Esophagus muscularis mucosa (tissue), 3 donors: ENCODE results near the gene SMO.

ENCODE experiments used
- POLR2A ChIP-seq: fragments of 450-650 bp; IDR thresholded peaks from one replicate; pipeline ENCODE4 v1.6.1; 2017; ENCODE audit warnings: antibody characterized with exemption, moderate library complexity, mild to moderate bottlenecking, low read depth
- POLR2AphosphoS5 ChIP-seq, 2 donors: sonication (generic); formaldehyde crosslinking; IDR thresholded peaks; one replicate each; pipeline ENCODE4 v1.6.1; 2017; ENCODE audit warnings: antibody characterized with exemption in 2 of 2
- TF ChIP-seq, protein P1 (sequence below), 3 experiments: fragments of 200-600 bp in 2 of 3; fragments of 450-650 bp in 1 of 3; sonication (generic) in 2 of 3; IDR thresholded peaks; one replicate each; pipeline ENCODE4 v1.5.1; 2017 to 2019; ENCODE audit warnings: antibody characterized with exemption in 3 of 3, mild to moderate bottlenecking in 2 of 3, moderate library complexity in 1 of 3

DNA sequence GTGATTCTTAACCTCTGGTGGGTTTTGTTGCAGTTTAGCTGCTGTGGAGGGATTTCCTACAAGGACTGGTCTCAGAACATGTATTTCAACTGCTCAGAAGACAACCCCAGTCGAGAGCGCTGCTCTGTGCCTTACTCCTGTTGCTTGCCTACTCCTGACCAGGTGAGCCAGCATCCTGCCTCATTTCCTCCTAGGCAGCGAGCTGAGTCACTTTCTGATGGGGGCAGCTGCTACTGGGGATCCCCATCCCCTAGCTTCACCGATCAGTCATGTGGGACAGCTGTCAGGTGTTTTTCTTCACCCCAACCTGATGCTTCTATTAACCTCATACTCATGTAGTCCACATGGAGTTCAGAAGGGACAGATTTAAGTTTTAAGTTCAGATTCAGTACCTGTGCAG, 21.7 kb upstream of the SMO start:
- TF ChIP-seq, protein P1, sequence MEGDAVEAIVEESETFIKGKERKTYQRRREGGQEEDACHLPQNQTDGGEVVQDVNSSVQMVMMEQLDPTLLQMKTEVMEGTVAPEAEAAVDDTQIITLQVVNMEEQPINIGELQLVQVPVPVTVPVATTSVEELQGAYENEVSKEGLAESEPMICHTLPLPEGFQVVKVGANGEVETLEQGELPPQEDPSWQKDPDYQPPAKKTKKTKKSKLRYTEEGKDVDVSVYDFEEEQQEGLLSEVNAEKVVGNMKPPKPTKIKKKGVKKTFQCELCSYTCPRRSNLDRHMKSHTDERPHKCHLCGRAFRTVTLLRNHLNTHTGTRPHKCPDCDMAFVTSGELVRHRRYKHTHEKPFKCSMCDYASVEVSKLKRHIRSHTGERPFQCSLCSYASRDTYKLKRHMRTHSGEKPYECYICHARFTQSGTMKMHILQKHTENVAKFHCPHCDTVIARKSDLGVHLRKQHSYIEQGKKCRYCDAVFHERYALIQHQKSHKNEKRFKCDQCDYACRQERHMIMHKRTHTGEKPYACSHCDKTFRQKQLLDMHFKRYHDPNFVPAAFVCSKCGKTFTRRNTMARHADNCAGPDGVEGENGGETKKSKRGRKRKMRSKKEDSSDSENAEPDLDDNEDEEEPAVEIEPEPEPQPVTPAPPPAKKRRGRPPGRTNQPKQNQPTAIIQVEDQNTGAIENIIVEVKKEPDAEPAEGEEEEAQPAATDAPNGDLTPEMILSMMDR (IDR thresholded peaks at IDR 0.05), result no peak
- TF ChIP-seq POLR2AphosphoS5 (IDR thresholded peaks at IDR 0.05), result no peak
- TF ChIP-seq POLR2A, result no peak
